Iris pigment epithelial cell (primary cell): ENCODE results near the gene AKT1.
A peak's percentile ranks its signal among the peaks of the same experiment; 100 is the strongest.
"Not testable (repeated sequence)": the region's sequence is repeated elsewhere in the genome, so short reads cannot be mapped to it uniquely, and the experiment has no call there.

Source experiments
- DNase-seq: peaks from one replicate; pipeline ENCODE4 v3.0.0-alpha.2; 2011; ENCODE audit warnings: low read depth

AKT1 gene

DNA sequence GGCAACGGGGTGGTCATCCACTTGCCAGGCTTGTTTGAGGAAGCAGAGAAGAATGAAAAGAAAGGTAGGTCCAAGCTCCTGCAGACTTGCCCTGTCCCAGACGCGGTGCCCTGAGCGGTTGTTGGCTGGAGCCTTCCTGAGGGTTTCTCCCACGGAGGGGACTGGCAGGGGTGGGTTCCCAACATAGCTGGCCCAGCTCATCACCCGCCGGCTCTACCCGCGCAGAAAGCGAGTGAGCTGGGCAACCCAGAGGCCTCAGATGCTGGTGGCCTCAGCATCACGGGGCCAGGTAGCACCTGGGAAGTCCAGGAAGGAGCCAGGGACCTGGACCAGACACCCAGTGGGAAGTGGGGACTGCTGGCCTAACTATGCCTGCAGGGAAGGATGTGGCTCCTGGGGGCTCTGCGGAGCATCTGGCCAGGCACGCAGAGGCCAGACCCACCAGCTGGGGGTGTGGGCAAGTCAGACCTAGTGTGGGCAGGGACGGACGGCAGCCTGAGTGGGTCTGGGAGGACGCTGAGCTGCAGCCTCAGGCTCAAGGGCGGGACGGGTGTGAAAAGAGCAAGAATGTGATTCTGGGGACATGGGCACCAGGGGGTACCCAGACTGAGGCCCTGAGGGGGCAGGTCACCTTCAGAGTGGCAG, 57.1 kb downstream of the AKT1 start:
- DNase-seq = no peak

DNA sequence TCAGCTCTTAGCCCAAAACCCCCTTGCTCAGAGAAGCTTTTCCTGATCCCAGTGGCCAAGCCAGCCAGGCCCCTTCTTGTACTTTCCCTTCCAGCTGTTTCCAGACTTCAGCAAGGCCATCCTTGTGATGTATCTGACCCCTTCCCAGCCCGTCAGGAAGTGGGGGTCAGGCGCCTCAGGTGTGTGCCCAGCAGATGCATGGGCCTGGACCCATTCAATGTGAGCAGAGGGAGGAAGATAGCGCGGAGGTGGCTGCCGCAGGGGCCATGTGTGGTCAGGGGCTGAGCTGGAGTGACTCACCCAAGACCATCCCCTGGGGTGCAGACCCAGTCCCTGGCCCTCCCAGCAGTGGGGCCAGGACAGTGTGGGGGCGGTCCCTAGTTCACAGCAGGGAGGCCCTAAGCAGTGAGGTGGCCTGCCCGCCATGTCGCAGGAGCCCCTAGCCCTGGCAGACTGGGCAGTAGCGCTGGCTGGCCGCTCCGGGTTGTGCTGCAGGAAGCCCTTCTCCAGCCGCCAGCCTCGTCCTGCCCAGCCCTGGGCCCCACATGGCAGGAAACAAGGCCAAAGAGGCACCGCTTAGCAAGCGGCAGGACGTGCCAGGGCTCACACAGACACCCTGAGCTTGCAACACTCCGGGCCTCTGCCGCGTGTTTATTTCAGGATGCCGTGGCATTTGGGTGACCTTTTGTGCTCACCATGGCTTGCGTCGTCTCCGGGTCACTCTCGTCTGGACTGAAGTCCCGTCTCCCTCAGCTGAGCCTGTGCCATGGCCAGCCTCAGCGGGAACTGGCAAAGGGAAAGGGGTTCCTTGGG, 59.5 kb downstream of the AKT1 start:
- DNase-seq = peak; percentile 79

DNA sequence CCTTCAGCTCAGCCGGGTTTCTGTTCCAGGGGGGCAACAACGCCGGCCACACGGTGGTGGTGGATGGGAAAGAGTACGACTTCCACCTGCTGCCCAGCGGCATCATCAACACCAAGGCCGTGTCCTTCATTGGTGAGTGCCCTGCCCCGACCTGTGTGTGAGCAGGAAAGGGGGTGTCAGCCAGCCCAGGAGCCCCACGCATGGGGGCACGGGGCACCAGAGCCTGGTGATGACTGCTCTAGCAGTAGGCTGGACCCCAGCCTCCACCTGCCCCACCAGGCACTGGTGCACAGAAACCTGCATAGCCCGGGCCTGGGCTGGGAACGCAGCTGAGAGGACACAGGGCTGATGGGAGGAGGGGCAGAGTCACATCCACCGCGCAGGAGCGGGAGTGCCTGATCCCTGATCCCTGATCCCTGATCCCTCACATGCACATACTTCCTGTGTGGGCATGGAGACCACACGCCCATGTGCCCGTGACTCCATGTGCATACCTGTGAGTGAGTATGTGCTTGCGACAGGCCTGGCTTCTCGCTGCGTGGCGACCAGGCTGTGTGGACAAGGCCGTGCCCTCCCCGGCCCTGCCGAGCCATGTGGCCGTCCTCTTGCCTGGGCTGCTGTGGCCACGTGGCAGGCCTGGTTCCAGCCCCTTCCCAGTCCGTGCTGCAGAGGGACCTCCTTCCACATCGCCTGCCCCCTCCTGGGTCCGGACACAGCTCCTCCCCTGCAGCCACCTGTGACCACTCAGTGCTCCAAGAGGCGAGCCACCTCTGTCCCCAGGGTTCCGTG, 60.4 kb downstream of the AKT1 start:
- DNase-seq = no peak

DNA sequence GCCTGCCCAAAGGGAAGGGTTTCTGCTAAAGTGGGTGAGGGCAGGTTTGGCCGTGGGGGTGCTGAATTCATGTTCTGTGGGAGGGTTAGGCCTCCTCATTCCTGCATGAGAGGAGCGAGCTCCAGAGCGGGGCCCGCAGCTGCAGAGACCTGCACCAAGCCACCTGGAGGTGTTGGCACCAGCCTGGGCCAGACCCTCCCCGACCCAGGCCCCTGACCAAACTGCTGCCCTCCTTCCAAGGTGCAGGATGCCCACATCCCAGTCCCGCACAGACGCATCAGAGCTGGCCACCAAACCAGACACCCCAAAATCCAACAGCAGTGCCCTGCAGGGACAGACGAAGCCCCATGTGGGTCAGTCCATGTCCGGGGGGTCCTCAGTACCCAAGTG, 61.0 kb downstream of the AKT1 start:
- DNase-seq = no peak

DNA sequence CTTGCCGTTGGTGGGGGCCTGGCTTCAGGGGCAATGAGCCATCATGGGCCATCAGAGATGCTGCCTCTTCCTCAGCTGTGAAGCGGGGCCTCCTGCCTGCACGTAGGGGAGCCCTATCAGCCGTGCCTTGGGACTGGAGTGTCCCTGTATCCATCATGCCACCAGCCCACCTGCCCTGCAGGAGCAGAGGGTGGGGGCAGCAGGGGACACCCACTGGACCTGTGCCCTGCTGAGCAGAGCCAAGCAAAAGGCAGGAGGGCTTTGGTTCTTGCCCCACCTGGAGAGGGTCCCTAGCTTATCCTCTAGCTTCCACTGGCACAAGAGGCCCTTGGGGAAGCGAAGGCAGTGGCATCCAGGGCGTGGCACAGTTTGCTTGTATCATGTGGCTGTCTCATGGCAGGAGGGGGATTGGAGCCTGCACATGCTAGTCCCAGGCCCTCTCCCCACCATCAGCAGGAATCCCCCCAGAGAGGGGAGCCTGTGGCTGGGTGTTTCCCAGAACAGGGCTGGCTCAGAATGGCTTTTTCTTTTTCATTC, 61.4 kb downstream of the AKT1 start:
- DNase-seq = no peak

DNA sequence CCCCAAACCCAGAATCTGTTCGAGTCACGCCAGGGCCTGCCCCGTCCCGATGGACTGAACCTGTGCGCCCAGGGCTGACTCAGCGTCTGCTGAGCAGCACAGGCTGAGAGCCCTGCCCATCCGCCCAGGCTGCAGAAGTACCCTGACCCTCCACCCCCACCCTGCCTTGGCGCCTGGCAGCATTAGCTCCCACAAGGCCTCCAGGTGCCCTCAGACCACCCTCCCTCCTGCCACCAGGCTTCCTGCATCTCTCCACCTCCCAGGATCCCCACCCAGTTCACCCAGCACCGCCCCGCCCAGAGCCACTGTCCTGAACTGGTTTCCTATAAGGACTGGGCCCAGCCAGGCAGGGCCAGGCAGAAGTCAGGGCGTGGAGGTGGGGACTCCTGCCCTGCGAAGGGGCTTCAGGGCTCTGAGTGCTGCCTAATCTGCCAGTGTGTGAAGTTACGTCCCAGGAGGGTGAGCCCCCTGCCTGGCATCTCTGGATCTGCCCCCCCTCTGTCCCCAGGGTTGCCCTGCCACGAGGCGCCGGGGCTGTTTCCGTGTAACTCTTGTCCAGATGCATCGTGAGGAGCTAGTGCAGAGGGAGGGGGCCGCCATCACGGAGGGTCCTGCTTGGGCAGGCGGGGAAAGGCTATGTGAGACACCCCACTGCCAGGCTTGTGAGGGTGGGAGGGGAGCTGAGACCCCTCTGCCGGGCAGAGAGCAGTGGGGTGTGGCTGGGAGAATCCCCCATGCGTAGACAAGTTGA, 62.4 kb downstream of the AKT1 start:
- DNase-seq = no peak

DNA sequence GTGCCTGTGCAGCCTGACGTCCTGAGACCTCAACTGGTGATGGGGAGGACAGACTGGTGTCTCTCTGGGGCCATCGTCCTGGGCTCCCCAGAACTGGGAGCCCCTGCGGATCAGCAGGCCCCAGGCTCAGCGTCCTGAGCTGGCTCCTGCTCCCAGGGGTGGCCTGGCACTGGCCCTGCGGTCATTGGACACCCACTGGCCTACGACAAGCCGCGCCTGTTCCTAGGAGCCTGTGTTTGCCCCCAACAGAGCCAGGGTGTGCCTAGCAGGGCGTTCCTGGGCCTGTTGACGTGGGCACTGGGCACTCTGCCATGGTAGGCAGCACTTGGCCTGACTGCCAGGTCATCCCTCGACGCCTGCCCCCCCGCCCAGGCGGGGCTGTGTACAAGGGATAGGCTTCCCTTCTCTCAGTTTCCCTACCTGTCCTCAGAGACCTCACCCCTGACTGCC, 63.2 kb downstream of the AKT1 start:
- no peak for DNase-seq

DNA sequence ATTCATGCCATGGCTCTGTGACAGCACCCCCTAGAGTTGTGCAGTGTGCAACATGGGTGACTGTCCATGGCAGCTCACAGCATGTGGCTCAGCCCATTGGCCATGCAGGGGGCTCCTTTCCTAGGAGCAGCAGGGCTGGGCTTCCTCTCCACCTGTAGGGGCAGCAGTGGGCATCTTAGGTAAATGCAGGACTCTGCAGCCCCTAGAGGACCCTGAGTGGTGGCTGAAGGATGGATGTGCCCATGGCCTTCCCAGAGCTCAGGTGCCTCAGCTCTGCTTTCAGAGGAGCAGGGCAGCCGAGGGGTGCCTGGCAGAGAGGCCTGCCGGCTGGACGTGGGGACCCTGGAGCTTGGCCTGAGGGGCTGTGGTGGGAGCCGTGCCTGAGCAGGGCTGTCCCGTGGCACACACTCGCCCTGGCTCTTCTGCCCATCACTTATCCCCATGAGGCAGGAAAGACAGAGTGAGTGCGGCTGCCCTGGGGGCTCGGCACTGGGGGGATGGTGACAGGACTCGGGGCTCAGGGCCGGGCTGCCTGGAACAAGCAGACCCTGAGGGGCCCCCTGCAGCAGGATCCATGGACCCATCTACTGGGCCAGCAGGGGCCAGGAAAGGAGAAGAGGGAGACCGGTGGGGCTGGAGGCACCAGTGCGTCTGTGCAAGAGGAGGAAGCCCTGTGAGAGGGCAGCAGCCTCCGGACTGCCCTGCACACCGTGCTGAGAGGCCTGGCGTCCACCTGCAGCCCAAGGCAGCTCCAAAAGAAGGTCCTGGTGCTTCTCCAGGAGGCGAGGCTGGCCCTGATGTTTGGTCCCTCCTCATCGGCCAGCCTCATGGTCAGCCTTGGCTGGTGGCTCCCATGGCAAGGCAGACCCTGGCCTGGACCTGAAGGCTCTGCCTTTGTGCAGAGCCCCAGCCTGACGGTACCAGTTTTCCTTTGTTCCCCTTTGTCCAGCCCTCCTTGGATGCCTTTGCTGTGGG, 63.9 kb downstream of the AKT1 start:
- no peak for DNase-seq

DNA sequence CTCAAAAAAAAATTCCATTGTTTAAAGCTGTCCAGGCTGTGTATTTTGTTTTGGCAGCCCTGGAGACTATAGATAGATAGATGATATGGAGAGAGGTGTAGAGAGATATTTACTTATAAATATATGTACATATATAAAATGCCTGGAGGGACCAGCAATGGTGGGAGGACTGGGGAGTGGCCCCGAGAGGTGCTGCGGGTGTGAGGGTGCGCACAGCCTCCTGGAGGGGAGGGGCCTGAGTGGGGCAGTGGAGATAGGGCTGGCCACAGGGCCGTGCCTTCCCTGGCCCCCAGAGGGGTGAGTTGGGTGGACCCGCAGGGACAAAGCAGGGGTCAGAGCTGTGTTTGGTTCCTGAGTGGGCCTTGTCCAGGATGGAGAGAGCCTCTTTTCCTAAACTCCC, 65.1 kb downstream of the AKT1 start:
- DNase-seq = no peak

DNA sequence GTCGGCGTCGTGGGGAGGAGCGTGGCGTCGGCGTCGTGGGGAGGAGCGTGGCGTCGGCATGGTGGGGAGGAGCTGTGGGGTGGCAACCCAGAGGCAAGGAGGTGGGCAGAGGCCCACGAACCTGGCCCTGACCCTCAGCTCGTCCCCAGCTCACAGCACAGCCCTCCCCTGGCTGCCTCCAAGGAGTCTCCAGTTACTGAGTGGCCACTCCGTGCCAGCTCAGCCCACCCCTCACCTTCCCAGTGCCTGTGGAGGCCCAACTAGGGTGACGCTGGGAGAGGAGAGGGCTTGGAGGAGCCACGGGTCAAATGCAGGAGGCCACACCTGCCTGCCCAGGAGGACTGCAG, 65.7 kb downstream of the AKT1 start:
- DNase-seq = no peak

DNA sequence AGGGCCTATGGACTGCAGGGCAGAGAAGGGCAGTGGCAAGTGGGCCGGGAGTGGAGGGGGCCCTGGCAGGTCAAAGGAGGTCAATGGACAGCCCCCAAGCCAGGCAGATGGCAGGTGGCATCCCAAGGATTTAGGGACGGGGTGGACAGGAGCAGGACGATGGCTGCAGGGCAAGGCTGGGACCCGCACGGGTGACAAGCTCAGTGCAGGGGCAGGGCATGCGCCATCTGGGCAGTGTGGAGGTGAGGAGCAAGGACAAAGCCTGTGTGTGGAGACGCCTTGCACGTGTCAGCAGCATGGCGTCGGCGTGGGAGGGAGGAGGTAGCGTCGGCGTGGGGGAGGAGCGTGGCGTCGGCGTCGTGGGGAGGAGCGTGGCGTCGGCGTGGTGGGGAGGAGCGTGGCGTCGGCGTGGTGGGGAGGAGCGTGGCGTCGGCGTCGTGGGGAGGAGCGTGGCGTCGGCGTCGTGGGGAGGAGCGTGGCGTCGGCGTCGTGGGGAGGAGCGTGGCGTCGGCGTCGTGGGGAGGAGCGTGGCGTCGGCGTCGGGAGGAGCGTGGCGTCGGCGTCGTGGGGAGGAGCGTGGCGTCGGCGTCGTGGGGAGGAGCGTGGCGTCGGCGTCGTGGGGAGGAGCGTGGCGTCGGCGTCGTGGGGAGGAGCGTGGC, 66.2 kb downstream of the AKT1 start:
- not testable (repeated sequence) for DNase-seq

DNA sequence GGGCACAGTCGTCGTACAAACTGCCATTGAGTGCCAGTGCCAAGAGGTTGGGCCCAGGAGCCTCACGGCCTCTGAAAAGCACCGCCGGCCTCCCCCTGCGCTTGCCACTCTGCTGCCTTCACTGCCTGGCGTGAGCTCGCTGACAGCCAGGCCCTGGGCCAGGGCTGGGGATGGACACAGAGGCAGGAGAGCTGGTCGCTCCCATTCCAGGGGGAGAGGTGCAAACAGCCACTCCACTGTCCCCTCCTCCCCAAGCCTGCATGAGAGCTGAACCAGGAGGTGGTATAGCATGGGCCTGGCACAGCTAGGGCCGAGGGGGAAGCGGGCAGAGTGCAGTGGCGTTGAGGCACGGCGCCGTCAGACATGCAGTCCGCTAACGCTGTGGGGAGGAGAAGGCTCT, 66.9 kb downstream of the AKT1 start:
- no peak for DNase-seq

DNA sequence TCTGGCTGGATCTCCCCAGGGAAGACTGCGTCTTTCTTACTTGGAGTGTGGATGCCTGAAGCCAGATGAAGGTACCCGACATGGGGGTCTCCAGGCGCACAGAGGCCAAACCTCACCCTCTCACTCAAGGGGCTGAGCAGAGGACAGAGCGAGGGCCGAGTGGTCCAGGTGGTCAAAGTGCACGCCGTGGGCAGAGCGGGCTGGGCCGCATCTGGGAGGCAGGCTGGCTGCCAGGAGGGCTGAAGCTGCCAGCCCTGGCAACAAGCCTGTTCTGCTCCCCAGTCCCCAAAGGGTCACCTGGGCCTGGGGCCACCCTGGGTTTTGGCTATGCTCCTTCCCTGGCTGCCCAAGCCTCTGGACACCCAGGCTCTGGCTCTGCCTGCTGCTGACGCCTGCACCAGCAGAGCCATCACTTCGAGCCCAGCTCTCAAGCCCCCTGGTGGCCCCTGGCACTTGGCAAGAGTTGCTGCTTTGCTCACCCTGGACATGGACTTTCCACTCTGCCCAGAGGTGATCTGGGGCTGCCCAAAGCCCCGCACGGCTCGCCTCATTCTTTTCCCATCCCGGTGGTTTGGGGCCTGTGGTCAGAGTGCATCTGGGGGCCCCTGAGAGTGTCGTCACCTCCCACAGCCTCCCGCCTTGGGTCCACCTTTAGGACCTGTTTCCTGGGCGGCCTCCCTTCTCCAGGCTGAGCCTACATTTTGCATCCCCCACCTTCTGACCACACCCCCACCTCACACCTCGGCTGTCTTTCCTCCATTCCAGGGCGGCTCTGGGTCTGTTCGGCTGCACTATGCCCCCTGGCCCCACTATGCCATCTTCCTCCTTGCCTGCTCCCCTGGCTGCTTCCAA, 68.7 kb downstream of the AKT1 start:
- no peak for DNase-seq

DNA sequence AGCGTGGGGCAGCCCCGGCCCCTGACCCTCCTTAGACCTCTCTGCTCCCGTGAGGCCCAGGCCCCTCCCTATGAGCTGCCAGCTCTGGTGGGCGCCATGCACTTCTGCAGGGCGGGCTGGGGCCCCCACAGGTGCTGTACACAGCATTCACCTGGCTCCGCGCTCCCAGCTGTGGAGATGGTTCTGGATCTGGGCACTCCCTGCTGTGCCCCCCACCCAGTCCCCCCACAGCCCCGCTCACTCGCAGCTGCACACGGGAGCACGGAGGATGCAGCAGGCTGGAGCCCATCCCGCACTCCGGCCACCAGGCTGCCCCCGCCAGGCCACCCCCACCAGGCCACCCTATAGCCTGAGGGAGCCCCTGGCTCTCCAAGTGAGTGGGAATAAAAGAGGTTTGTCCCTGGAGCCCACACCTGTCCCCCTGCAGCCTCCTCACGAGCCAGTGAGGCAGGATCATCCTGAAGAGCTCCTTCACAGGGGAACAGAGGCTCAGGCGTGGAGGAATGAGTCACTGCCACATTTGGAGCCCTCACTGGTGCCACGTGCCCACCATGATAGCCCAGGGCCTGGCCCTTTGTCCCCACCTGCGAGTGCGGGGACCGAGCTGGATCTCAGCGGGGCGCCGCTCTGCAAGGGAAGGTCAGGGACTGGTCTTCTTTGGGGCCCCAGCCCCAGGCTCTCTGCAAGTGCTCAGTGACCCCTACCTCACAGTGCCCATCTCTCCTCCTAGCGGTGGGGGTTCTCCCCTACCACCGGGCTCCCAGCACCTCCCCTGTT, 69.6 kb downstream of the AKT1 start:
- DNase-seq = no peak

DNA sequence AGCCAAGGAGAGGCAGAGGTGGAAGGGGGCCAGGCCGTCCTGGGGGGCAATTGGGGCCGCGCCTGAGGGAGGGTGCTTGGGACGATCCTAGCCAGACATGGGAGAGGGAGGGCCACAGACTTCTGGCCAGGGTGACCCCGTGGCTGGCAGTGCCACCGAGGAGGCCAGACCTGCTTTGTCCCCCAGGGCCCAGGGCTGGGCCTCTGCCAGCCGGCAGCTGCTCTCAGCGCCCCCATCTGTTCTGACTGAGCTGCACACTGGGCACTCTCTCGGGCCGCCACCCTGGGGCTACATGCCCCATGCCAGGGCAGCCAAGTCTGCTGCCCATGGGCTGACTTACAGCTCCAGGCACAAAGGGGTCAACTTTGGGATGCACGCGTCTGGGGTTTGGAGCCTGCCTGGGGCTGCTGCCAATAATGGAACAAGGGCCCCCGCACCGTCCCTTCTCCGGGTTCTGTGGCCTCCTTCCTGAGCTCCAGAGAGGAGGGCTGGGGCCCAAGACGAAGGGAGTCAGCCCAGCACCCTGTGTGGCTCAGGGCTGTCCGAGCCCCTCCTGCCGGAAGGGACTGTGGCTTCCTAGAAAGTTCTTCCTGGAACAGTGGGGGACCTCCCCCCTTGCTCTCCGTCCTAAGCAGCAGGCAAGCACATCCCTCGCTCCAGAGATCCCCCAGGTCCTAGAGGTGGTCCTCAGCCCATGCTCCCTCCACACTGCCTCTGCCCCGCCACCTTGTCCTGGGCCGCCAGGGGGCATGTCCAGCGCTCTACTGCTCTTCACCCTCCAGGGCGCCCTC, 70.4 kb downstream of the AKT1 start:
- peak; percentile 43 for DNase-seq

DNA sequence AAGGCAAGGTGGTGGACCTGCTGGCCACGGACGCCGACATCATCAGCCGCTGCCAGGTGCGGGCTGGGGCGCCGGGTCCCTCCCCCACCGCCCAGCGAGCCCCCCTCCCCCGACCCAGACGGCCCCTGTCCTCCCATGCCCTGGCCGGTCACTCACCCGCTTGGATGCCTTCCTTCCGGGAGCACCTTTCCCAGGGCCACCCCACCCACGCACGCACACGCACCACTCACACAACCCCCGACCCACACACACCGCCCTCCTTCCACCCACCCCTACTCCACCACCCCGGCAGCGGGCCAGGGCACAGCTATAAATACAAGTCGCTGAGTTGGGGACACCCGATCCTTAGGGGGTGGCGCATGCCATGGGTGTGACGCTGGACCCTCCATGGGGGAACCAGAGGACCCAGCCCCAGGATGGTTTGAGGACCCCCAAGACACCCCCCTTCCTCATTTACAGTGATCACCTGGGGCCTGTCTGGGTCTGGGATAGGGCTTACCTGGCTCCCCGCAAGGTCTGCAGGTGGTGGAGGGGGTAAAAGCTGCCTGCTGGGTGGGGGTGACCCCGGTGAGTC, 71.1 kb downstream of the AKT1 start:
- DNase-seq = no peak

DNA sequence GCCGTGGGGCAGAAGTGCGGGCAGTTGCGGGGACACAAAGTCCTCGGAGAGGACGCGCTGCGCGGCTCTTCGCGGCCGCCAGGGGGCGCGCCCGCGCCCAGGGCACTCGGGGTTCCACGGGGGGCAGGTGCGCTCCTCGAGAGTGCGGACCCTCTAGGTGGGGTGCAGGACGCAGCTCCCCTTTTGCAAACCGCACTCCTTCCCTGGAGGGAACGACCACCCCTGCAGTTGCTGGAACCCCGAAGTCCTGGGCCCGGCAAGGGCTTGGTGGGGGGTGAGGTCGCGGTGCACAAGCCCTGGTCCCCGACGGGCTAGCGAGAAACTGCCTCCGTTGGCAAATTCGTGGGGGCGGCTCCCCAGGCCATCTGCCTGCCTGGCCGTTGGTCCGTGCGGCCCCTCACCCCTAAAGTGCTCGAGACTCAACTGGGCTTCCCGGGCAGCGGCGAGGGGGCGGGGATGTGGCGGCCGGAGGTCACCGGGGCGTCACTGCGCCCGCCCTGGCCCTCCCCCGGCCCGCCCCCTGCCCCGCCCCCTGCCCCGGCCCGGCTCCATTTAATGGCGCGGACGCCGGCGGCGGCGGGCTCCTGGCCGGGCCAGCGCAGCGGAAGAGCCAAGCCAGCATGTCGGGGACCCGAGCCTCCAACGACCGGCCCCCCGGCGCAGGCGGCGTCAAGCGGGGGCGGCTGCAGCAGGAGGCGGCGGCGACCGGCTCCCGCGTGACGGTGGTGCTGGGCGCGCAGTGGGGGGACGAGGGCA, 71.7 kb downstream of the AKT1 start, which contains the start of gene ADSS1:
TSS of gene ADSS1 (plus strand) at position 579 of the 756 bp plus-strand sequence. CDS start at position 621, 42 bp downstream.
- DNase-seq = peak; percentile 21
